WTC11 (cell line): ENCODE measurements around the gene LCP1. TPM values are rescaled to one million over a fixed set of nuclear protein-coding genes. Genes with fewer than 3 reads are reported as not detected.

Experiments used
- ATAC-seq: fragments of 200-7000 bp; cut with Tn5 transposase; 2 replicates; pipeline ENCODE4 v1.10.0; 2021; ENCODE audit warnings: mild to moderate bottlenecking, moderate library complexity
- CTCF ChIA-PET: fragments of 300-600 bp; sonication (Branson Sonifier 250); formaldehyde crosslinking; loops from one replicate; lab custom pipeline; 2021; ENCODE audit warnings: antibody characterized with exemption; lab: Charles Lee
- POLR2A ChIA-PET: fragments of 350-600 bp; sonication (Branson Sonifier 250); formaldehyde crosslinking; loops from one replicate; lab custom pipeline; 2021; ENCODE audit warnings: antibody characterized with exemption; lab: Charles Lee
- DNase-seq: peaks from one replicate; pipeline ENCODE4 v3.0.0; 2021; ENCODE audit warnings: low spot score
- H3K27ac Mint-ChIP-seq: 2 replicates; pipeline ENCODE4 v1.8.0; 2021; ENCODE audit warnings: mixed read lengths
- H3K27me3 Mint-ChIP-seq: 2 replicates; pipeline ENCODE4 v1.8.0; 2021; ENCODE audit warnings: low read depth, mild to moderate bottlenecking, moderate library complexity, mixed read lengths
- H3K36me3 Mint-ChIP-seq: 2 replicates; pipeline ENCODE4 v1.8.0; 2021; ENCODE audit warnings: mixed read lengths
- H3K4me1 Mint-ChIP-seq: 2 replicates; pipeline ENCODE4 v1.8.0; 2022; ENCODE audit warnings: mixed read lengths
- H3K4me3 Mint-ChIP-seq: 2 replicates; pipeline ENCODE4 v1.8.0; 2021; ENCODE audit warnings: mild to moderate bottlenecking, moderate library complexity, mixed read lengths
- H3K9me3 Mint-ChIP-seq: 2 replicates; pipeline ENCODE4 v1.8.0; 2021; ENCODE audit warnings: mixed read lengths
- CBFB ChIP-seq: sonication (generic); formaldehyde crosslinking; IDR thresholded peaks from 2 replicates; pipeline ENCODE4 v1.8.1; 2022; ENCODE audit warnings: mild to moderate bottlenecking, low read depth, missing genetic modification reagents
- CREB1 ChIP-seq: sonication (generic); formaldehyde crosslinking; IDR thresholded peaks from 2 replicates; pipeline ENCODE4 v1.8.0; 2023; ENCODE audit warnings: mild to moderate bottlenecking, missing genetic modification reagents
- GABPB1 ChIP-seq: sonication (generic); formaldehyde crosslinking; IDR thresholded peaks from 2 replicates; pipeline ENCODE4 v1.8.1; 2023; ENCODE audit warnings: mild to moderate bottlenecking, missing genetic modification reagents
- JUN ChIP-seq: sonication (generic); formaldehyde crosslinking; IDR thresholded peaks from 2 replicates; pipeline ENCODE4 v1.8.0; 2023; ENCODE audit warnings: mild to moderate bottlenecking, missing genetic modification reagents
- NR3C1 ChIP-seq: sonication (generic); formaldehyde crosslinking; conservative IDR thresholded peaks from 2 replicates; pipeline ENCODE4 v1.8.1; 2023; ENCODE audit warnings: low read depth, mild to moderate bottlenecking, missing genetic modification reagents
- RELA ChIP-seq: sonication (generic); formaldehyde crosslinking; IDR thresholded peaks from 2 replicates; pipeline ENCODE4 v1.8.1; 2022; ENCODE audit warnings: missing genetic modification reagents, mild to moderate bottlenecking, borderline replicate concordance
- SOX15 ChIP-seq: fragments of 250-450 bp; sonication (Bioruptor Pico); IDR thresholded peaks from 2 replicates; pipeline ENCODE4 v1.9.0; 2021; ENCODE audit warnings: mild to moderate bottlenecking
- SP1 ChIP-seq: sonication (generic); formaldehyde crosslinking; conservative IDR thresholded peaks from 2 replicates; pipeline ENCODE4 v1.8.1; 2022; ENCODE audit warnings: missing genetic modification reagents
- ZNF219 ChIP-seq: sonication (generic); formaldehyde crosslinking; IDR thresholded peaks from 2 replicates; pipeline ENCODE4 v1.8.0; 2023; ENCODE audit warnings: missing genetic modification reagents, mild to moderate bottlenecking, borderline replicate concordance
- ZNF416 ChIP-seq: fragments of 250-450 bp; sonication (Bioruptor Pico); IDR thresholded peaks from 2 replicates; pipeline ENCODE4 v1.9.0; 2021; ENCODE audit warnings: mild to moderate bottlenecking, inconsistent platforms
- ZNF423 ChIP-seq: fragments of 250-450 bp; sonication (Bioruptor Pico); IDR thresholded peaks from 2 replicates; pipeline ENCODE4 v2.1.2; 2022; ENCODE audit warnings: mild to moderate bottlenecking, moderate library complexity
- total RNA-seq: library from RNA; stranded (reverse); gene quantifications from 3 replicates; pipeline ENCODE4 v1.2.3, GENCODE V29; 2021
- TF ChIP-seq, protein P1 (sequence below): fragments of 250-450 bp; sonication (Bioruptor Pico); IDR thresholded peaks from 2 replicates; pipeline ENCODE4 v1.9.0; 2021; ENCODE audit warnings: mild to moderate bottlenecking
- TF ChIP-seq, protein P2 (sequence below): sonication (generic); formaldehyde crosslinking; IDR thresholded peaks from 2 replicates; pipeline ENCODE4 v1.8.0; 2022; ENCODE audit warnings: mild to moderate bottlenecking, missing genetic modification reagents
- TF ChIP-seq, protein P3 (sequence below): fragments of 250-450 bp; sonication (Bioruptor Pico); IDR thresholded peaks from 2 replicates; pipeline ENCODE4 v1.8.0; 2021; ENCODE audit warnings: mild to moderate bottlenecking
- TF ChIP-seq, protein P4 (sequence below): fragments of 250-450 bp; sonication (Bioruptor Pico); IDR thresholded peaks from 2 replicates; pipeline ENCODE4 v1.9.0; 2021; ENCODE audit warnings: moderate library complexity, mild to moderate bottlenecking, inconsistent platforms, borderline replicate concordance
- TF ChIP-seq, protein P5 (sequence below): sonication (generic); formaldehyde crosslinking; IDR thresholded peaks from 2 replicates; pipeline ENCODE4 v1.8.1; 2023; ENCODE audit warnings: mild to moderate bottlenecking, moderate library complexity, missing genetic modification reagents
- TF ChIP-seq, protein P6 (sequence below): sonication (generic); formaldehyde crosslinking; IDR thresholded peaks from 2 replicates; pipeline ENCODE4 v1.8.1; 2022; ENCODE audit warnings: mild to moderate bottlenecking, missing genetic modification reagents, moderate library complexity, borderline replicate concordance
- TF ChIP-seq, protein P7 (sequence below): sonication (generic); formaldehyde crosslinking; IDR thresholded peaks from 2 replicates; pipeline ENCODE4 v1.8.1; 2022; ENCODE audit warnings: low read depth, missing genetic modification reagents, borderline replicate concordance
- TF ChIP-seq, protein P8 (sequence below): sonication (generic); formaldehyde crosslinking; IDR thresholded peaks from 2 replicates; pipeline ENCODE4 v1.8.1; 2022; ENCODE audit warnings: missing genetic modification reagents, borderline replicate concordance
- TF ChIP-seq, protein P9 (sequence below): sonication (generic); formaldehyde crosslinking; IDR thresholded peaks from 2 replicates; pipeline ENCODE4 v1.8.0; 2023; ENCODE audit warnings: missing genetic modification reagents

Gene LCP1
- total RNA-seq, 1 experiment from 2014 or later, result 3.2 TPM

DNA sequence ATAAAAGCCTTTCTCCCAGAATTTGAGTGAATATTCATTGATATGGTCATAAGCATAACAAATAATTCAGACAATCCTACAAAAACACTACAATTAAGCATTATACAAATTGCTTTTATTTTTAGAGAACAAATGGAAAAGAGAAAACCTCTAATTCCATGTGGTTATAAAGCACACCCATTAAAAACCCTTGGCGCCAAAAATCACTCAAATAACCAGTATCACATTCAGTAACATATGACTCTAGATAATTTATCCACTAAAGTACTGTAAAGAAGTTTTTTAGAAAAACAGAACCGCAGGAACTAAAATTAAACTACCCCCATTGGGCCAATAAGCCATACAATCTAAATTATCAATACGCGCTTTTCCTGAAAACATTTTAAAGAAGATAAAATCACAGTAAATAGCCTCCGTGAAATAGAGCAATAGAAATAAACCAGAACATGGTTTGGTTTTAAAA, 569 bp downstream of the LCP1 start (continued):
- TF ChIP-seq, protein P1, sequence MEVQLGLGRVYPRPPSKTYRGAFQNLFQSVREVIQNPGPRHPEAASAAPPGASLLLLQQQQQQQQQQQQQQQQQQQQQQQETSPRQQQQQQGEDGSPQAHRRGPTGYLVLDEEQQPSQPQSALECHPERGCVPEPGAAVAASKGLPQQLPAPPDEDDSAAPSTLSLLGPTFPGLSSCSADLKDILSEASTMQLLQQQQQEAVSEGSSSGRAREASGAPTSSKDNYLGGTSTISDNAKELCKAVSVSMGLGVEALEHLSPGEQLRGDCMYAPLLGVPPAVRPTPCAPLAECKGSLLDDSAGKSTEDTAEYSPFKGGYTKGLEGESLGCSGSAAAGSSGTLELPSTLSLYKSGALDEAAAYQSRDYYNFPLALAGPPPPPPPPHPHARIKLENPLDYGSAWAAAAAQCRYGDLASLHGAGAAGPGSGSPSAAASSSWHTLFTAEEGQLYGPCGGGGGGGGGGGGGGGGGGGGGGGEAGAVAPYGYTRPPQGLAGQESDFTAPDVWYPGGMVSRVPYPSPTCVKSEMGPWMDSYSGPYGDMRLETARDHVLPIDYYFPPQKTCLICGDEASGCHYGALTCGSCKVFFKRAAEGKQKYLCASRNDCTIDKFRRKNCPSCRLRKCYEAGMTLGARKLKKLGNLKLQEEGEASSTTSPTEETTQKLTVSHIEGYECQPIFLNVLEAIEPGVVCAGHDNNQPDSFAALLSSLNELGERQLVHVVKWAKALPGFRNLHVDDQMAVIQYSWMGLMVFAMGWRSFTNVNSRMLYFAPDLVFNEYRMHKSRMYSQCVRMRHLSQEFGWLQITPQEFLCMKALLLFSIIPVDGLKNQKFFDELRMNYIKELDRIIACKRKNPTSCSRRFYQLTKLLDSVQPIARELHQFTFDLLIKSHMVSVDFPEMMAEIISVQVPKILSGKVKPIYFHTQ (CRISPR knock-in tag), result no peak
- no peak for TF ChIP-seq ZNF219 (CRISPR knock-in tag)
- no peak for TF ChIP-seq CREB1 (CRISPR knock-in tag)
- TF ChIP-seq, protein P2, sequence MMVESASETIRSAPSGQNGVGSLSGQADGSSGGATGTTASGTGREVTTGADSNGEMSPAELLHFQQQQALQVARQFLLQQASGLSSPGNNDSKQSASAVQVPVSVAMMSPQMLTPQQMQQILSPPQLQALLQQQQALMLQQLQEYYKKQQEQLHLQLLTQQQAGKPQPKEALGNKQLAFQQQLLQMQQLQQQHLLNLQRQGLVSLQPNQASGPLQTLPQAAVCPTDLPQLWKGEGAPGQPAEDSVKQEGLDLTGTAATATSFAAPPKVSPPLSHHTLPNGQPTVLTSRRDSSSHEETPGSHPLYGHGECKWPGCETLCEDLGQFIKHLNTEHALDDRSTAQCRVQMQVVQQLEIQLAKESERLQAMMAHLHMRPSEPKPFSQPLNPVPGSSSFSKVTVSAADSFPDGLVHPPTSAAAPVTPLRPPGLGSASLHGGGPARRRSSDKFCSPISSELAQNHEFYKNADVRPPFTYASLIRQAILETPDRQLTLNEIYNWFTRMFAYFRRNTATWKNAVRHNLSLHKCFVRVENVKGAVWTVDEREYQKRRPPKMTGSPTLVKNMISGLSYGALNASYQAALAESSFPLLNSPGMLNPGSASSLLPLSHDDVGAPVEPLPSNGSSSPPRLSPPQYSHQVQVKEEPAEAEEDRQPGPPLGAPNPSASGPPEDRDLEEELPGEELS (CRISPR knock-in tag), result no peak

DNA sequence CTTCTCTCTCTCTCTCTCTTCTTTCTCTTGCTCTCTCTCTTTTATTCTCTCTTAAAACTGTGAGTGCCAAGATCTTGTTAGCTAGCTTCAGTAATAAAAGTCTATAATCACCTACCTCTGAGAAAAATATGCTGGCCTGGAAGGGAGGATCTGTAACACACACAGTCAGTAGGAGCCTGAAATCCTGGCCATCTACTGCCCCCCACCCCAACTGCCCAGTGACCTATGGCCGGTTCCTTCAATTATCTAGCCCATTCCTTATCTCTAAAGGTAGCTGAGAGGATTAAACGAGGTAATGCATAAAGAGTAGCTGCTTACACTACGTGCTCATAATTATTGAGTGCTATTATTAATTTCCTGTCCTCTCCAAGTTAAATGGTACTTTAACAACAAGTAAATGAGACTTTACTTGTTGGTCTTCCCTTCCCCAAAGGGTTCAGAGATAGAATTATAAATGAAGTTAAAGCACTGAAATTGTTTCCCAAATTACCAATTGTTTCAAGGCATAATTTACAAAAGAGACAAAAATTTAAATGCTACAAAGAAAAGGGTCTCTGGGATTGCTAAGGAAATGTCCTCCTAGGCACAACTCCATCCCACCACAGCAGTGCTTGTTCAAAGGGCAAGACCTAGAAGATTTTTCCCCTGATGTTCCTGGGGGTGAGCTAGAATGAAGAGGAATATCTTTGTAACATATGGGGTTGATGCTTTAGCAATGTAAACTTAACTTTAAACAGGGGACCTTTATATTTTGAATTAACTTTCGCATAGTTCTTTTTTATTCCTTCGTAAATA, 1.8 kb downstream of the LCP1 start:
- H3K27ac Mint-ChIP-seq, result no peak overlapping the region
- no peaks in the 10 kb centered on the region for H3K27me3 Mint-ChIP-seq
- TF ChIP-seq ZNF423 (CRISPR knock-in tag) (no peak), JUN (CRISPR knock-in tag) (no peak), CREB1 (CRISPR knock-in tag) (no peak), GABPB1 (CRISPR knock-in tag) (no peak), SOX15 (CRISPR knock-in tag) (no peak), NR3C1 (CRISPR knock-in tag) (no peak), SP1 (CRISPR knock-in tag) (no peak), CBFB (CRISPR knock-in tag) (no peak), ZNF416 (no peak), RELA (no peak)
- TF ChIP-seq, protein P3, sequence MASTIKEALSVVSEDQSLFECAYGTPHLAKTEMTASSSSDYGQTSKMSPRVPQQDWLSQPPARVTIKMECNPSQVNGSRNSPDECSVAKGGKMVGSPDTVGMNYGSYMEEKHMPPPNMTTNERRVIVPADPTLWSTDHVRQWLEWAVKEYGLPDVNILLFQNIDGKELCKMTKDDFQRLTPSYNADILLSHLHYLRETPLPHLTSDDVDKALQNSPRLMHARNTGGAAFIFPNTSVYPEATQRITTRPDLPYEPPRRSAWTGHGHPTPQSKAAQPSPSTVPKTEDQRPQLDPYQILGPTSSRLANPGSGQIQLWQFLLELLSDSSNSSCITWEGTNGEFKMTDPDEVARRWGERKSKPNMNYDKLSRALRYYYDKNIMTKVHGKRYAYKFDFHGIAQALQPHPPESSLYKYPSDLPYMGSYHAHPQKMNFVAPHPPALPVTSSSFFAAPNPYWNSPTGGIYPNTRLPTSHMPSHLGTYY (CRISPR knock-in tag), result no peak
- TF ChIP-seq, protein P4, sequence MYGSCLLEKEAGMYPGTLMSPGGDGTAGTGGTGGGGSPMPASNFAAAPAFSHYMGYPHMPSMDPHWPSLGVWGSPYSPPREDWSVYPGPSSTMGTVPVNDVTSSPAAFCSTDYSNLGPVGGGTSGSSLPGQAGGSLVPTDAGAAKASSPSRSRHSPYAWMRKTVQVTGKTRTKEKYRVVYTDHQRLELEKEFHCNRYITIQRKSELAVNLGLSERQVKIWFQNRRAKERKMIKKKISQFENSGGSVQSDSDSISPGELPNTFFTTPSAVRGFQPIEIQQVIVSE (CRISPR knock-in tag), result no peak
- TF ChIP-seq, protein P5, sequence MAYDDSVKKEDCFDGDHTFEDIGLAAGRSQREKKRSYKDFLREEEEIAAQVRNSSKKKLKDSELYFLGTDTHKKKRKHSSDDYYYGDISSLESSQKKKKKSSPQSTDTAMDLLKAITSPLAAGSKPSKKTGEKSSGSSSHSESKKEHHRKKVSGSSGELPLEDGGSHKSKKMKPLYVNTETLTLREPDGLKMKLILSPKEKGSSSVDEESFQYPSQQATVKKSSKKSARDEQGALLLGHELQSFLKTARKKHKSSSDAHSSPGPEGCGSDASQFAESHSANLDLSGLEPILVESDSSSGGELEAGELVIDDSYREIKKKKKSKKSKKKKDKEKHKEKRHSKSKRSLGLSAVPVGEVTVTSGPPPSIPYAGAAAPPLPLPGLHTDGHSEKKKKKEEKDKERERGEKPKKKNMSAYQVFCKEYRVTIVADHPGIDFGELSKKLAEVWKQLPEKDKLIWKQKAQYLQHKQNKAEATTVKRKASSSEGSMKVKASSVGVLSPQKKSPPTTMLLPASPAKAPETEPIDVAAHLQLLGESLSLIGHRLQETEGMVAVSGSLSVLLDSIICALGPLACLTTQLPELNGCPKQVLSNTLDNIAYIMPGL (CRISPR knock-in tag), result no peak
- TF ChIP-seq, protein P6, sequence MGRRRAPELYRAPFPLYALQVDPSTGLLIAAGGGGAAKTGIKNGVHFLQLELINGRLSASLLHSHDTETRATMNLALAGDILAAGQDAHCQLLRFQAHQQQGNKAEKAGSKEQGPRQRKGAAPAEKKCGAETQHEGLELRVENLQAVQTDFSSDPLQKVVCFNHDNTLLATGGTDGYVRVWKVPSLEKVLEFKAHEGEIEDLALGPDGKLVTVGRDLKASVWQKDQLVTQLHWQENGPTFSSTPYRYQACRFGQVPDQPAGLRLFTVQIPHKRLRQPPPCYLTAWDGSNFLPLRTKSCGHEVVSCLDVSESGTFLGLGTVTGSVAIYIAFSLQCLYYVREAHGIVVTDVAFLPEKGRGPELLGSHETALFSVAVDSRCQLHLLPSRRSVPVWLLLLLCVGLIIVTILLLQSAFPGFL (CRISPR knock-in tag), result no peak
- TF ChIP-seq, protein P7, sequence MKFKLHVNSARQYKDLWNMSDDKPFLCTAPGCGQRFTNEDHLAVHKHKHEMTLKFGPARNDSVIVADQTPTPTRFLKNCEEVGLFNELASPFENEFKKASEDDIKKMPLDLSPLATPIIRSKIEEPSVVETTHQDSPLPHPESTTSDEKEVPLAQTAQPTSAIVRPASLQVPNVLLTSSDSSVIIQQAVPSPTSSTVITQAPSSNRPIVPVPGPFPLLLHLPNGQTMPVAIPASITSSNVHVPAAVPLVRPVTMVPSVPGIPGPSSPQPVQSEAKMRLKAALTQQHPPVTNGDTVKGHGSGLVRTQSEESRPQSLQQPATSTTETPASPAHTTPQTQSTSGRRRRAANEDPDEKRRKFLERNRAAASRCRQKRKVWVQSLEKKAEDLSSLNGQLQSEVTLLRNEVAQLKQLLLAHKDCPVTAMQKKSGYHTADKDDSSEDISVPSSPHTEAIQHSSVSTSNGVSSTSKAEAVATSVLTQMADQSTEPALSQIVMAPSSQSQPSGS (CRISPR knock-in tag), result no peak
- TF ChIP-seq, protein P8, sequence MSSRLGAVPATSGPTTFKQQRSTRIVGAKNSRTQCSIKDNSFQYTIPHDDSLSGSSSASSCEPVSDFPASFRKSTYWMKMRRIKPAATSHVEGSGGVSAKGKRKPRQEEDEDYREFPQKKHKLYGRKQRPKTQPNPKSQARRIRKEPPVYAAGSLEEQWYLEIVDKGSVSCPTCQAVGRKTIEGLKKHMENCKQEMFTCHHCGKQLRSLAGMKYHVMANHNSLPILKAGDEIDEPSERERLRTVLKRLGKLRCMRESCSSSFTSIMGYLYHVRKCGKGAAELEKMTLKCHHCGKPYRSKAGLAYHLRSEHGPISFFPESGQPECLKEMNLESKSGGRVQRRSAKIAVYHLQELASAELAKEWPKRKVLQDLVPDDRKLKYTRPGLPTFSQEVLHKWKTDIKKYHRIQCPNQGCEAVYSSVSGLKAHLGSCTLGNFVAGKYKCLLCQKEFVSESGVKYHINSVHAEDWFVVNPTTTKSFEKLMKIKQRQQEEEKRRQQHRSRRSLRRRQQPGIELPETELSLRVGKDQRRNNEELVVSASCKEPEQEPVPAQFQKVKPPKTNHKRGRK, result no peak
- TF ChIP-seq, protein P9, sequence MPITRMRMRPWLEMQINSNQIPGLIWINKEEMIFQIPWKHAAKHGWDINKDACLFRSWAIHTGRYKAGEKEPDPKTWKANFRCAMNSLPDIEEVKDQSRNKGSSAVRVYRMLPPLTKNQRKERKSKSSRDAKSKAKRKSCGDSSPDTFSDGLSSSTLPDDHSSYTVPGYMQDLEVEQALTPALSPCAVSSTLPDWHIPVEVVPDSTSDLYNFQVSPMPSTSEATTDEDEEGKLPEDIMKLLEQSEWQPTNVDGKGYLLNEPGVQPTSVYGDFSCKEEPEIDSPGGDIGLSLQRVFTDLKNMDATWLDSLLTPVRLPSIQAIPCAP (CRISPR knock-in tag), result no peak
- CTCF ChIA-PET, result interaction anchor here (1.2 kb wide), 1 partner anchor 20 kb away, joined by 3 read pairs; no protein-coding TSS in a partner anchor
- H3K9me3 Mint-ChIP-seq, result no peaks in the 10 kb centered on the region
- no peak for ATAC-seq
- peaks cover 20% of the 10 kb centered on the region for H3K4me1 Mint-ChIP-seq
- DNase-seq, result no peak
- no peak overlapping the region for H3K4me3 Mint-ChIP-seq
- no peaks in the 10 kb centered on the region for H3K36me3 Mint-ChIP-seq
- POLR2A ChIA-PET, result no interaction called here
